ENCODE results near the gene LANCL2. TPM values are rescaled to one million over a fixed set of nuclear protein-coding genes. Genes with fewer than 3 reads are reported as not detected.

The LANCL2 gene
- total and polyA plus RNA-seq, 2 experiments from 2014 or later, result 7.3 to 10.7 TPM

DNA sequence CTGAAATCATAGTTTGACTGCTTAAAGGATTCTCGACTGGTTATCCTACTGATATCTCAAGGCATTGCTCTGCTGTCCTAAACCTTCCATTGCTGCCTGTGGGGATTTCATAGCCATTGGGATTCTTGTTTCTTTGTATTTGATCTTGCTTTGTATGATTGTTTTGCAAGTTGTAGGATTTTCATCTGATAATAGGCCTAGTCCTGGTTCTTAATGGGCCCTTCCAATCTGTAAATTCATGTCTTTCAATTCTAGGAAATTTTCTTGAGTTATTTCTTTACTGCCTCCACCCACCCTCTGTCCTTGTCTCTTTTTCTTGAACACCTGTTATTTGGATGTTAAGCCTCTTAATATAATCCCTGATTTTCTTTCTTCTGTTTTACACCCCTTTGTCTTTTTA, 72.2 kb downstream of the LANCL2 start:
- no peaks in the 10 kb centered on the region for H3K36me3 ChIP-seq (ENCODE audit: insufficient read depth)
- no peak for DNase-seq (ENCODE audit: low spot score)
- TF ChIP-seq EZH2 (IDR thresholded peaks at IDR 0.05; ENCODE audit: low read depth, unreplicated experiment) (no peak), STAT1 (IDR thresholded peaks at IDR 0.05; ENCODE audit: unreplicated experiment) (no peak), CREB1 (CRISPR knock-in tag; IDR thresholded peaks at IDR 0.05; ENCODE audit: low read depth) (no peak), ZNF331 (CRISPR knock-in tag; IDR thresholded peaks at IDR 0.05; ENCODE audit: low read depth) (no peak), JUNB (IDR thresholded peaks at IDR 0.05; ENCODE audit: unreplicated experiment) (no peak), ETS1 (IDR thresholded peaks at IDR 0.05) (no peak), NANOG (IDR thresholded peaks at IDR 0.05; ENCODE audit: borderline replicate concordance) (no peak), ZNF114 (CRISPR knock-in tag; IDR thresholded peaks at IDR 0.05) (no peak), EZH2phosphoT487 (IDR thresholded peaks at IDR 0.05; ENCODE audit: unreplicated experiment) (no peak), POLR2AphosphoS5 (IDR thresholded peaks at IDR 0.05; ENCODE audit: low read depth) (no peak)
- TF ChIP-seq, protein P1, sequence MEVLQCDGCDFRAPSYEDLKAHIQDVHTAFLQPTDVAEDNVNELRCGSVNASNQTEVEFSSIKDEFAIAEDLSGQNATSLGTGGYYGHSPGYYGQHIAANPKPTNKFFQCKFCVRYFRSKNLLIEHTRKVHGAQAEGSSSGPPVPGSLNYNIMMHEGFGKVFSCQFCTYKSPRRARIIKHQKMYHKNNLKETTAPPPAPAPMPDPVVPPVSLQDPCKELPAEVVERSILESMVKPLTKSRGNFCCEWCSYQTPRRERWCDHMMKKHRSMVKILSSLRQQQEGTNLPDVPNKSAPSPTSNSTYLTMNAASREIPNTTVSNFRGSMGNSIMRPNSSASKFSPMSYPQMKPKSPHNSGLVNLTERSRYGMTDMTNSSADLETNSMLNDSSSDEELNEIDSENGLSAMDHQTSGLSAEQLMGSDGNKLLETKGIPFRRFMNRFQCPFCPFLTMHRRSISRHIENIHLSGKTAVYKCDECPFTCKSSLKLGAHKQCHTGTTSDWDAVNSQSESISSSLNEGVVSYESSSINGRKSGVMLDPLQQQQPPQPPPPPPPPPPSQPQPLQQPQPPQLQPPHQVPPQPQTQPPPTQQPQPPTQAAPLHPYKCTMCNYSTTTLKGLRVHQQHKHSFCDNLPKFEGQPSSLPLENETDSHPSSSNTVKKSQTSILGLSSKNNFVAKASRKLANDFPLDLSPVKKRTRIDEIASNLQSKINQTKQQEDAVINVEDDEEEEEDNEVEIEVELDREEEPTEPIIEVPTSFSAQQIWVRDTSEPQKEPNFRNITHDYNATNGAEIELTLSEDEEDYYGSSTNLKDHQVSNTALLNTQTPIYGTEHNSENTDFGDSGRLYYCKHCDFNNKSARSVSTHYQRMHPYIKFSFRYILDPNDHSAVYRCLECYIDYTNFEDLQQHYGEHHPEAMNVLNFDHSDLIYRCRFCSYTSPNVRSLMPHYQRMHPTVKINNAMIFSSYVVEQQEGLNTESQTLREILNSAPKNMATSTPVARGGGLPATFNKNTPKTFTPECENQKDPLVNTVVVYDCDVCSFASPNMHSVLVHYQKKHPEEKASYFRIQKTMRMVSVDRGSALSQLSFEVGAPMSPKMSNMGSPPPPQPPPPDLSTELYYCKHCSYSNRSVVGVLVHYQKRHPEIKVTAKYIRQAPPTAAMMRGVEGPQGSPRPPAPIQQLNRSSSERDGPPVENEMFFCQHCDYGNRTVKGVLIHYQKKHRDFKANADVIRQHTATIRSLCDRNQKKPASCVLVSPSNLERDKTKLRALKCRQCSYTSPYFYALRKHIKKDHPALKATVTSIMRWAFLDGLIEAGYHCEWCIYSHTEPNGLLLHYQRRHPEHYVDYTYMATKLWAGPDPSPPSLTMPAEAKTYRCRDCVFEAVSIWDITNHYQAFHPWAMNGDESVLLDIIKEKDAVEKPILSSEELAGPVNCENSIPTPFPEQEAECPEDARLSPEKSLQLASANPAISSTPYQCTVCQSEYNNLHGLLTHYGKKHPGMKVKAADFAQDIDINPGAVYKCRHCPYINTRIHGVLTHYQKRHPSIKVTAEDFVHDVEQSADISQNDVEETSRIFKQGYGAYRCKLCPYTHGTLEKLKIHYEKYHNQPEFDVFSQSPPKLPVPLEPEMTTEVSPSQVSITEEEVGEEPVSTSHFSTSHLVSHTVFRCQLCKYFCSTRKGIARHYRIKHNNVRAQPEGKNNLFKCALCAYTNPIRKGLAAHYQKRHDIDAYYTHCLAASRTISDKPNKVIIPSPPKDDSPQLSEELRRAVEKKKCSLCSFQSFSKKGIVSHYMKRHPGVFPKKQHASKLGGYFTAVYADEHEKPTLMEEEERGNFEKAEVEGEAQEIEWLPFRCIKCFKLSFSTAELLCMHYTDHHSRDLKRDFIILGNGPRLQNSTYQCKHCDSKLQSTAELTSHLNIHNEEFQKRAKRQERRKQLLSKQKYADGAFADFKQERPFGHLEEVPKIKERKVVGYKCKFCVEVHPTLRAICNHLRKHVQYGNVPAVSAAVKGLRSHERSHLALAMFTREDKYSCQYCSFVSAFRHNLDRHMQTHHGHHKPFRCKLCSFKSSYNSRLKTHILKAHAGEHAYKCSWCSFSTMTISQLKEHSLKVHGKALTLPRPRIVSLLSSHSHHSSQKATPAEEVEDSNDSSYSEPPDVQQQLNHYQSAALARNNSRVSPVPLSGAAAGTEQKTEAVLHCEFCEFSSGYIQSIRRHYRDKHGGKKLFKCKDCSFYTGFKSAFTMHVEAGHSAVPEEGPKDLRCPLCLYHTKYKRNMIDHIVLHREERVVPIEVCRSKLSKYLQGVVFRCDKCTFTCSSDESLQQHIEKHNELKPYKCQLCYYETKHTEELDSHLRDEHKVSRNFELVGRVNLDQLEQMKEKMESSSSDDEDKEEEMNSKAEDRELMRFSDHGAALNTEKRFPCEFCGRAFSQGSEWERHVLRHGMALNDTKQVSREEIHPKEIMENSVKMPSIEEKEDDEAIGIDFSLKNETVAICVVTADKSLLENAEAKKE (CRISPR knock-in tag; IDR thresholded peaks at IDR 0.05), result no peak
- TF ChIP-seq, protein P2, sequence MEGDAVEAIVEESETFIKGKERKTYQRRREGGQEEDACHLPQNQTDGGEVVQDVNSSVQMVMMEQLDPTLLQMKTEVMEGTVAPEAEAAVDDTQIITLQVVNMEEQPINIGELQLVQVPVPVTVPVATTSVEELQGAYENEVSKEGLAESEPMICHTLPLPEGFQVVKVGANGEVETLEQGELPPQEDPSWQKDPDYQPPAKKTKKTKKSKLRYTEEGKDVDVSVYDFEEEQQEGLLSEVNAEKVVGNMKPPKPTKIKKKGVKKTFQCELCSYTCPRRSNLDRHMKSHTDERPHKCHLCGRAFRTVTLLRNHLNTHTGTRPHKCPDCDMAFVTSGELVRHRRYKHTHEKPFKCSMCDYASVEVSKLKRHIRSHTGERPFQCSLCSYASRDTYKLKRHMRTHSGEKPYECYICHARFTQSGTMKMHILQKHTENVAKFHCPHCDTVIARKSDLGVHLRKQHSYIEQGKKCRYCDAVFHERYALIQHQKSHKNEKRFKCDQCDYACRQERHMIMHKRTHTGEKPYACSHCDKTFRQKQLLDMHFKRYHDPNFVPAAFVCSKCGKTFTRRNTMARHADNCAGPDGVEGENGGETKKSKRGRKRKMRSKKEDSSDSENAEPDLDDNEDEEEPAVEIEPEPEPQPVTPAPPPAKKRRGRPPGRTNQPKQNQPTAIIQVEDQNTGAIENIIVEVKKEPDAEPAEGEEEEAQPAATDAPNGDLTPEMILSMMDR (conservative IDR thresholded peaks at IDR 0.05; ENCODE audit: low read depth in 2 of 2), result no peak
- TF ChIP-seq, protein P3, sequence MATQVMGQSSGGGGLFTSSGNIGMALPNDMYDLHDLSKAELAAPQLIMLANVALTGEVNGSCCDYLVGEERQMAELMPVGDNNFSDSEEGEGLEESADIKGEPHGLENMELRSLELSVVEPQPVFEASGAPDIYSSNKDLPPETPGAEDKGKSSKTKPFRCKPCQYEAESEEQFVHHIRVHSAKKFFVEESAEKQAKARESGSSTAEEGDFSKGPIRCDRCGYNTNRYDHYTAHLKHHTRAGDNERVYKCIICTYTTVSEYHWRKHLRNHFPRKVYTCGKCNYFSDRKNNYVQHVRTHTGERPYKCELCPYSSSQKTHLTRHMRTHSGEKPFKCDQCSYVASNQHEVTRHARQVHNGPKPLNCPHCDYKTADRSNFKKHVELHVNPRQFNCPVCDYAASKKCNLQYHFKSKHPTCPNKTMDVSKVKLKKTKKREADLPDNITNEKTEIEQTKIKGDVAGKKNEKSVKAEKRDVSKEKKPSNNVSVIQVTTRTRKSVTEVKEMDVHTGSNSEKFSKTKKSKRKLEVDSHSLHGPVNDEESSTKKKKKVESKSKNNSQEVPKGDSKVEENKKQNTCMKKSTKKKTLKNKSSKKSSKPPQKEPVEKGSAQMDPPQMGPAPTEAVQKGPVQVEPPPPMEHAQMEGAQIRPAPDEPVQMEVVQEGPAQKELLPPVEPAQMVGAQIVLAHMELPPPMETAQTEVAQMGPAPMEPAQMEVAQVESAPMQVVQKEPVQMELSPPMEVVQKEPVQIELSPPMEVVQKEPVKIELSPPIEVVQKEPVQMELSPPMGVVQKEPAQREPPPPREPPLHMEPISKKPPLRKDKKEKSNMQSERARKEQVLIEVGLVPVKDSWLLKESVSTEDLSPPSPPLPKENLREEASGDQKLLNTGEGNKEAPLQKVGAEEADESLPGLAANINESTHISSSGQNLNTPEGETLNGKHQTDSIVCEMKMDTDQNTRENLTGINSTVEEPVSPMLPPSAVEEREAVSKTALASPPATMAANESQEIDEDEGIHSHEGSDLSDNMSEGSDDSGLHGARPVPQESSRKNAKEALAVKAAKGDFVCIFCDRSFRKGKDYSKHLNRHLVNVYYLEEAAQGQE (IDR thresholded peaks at IDR 0.05; ENCODE audit: unreplicated experiment), result no peak
- Mint-ChIP-seq H3K4me3 (no peak overlapping the region), H3K27me3 (ENCODE audit: insufficient read depth, low read depth, poor library complexity) (peaks cover 13% of the 10 kb centered on the region), H3K9me3 (no peaks in the 10 kb centered on the region), H3K4me1 (peaks cover 6% of the 10 kb centered on the region; the same call in 2 of the 3 replicates), H3K27ac (no peak overlapping the region), H3K36me3 (ENCODE audit: low read depth) (no peaks in the 10 kb centered on the region)
- no peak overlapping the region for H3K4me2 ChIP-seq
- H2AFZ ChIP-seq, result no peak overlapping the region
- H4K20me1 ChIP-seq (replicated peaks; ENCODE audit: insufficient read depth), result no peaks in the 10 kb centered on the region
- no peaks in the 10 kb centered on the region for H3F3A ChIP-seq (replicated peaks; ENCODE audit: low read depth)
- H3K27ac ChIP-seq (ENCODE audit: low read depth), result no peak overlapping the region
- no peaks in the 10 kb centered on the region for H3K9me2 ChIP-seq (ENCODE audit: insufficient read depth)
- no peak overlapping the region for H3K4me3 ChIP-seq
- H3K79me2 ChIP-seq (replicated peaks; ENCODE audit: insufficient read depth), result no peaks in the 10 kb centered on the region
- H3K27me3 ChIP-seq (ENCODE audit: insufficient read depth), result no peaks in the 10 kb centered on the region
- ATAC-seq, result no peak
- no peaks in the 10 kb centered on the region for H3K4me1 ChIP-seq (ENCODE audit: insufficient read depth)

Data from GM23338 (cell line).